Measurements from ENCODE around the gene SMPD2. TPM values are rescaled to one million over a fixed set of nuclear protein-coding genes. Genes with fewer than 3 reads are reported as not detected.

Gene SMPD2
- total and polyA plus RNA-seq, 4 donors: 4.9 to 16.4 (median 8.3) TPM

DNA sequence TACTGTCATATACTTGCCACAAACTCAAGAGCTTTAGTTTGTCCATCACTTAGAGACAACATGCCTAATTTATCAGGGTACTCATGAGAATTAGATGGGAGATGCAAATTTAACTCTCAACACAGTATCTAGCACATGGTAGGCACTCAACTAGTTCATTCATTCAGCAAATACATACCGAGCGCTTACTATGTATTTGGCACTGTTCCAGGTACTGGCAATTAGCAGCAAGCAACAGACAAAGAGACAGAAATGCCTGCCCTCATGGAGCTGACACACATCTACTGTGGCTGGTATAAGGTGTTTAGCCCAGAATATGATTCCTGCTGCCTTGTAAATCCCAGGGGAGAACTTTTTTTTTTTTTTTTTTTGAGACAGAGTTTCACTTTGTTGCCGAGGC, 10.3 kb downstream of the SMPD2 start:
- Histone ChIP-seq H3K4me3 (ENCODE audit: low read depth, low read length) (no peak overlapping the region), H3K27ac (ENCODE audit: low read depth, low read length) (no peak overlapping the region), H3K27me3 (ENCODE audit: control insufficient read depth, insufficient read depth, low read length) (no peaks in the 10 kb centered on the region), H3K36me3 (ENCODE audit: control insufficient read depth, insufficient read depth, low read length) (peaks cover 71% of the 10 kb centered on the region), H3K9me3 (ENCODE audit: control insufficient read depth, insufficient read depth, low read length) (no peaks in the 10 kb centered on the region), H3K4me1 (ENCODE audit: control insufficient read depth, insufficient read depth, low read length) (peaks cover 25% of the 10 kb centered on the region)
- no peak for DNase-seq (ENCODE audit: low read depth in 4 of 6, low spot score in 6 of 6)
- whole genome bisulfite sequencing (ENCODE audit: insufficient coverage): 100% methylated on average over 1 of the region's 3 CpGs

DNA sequence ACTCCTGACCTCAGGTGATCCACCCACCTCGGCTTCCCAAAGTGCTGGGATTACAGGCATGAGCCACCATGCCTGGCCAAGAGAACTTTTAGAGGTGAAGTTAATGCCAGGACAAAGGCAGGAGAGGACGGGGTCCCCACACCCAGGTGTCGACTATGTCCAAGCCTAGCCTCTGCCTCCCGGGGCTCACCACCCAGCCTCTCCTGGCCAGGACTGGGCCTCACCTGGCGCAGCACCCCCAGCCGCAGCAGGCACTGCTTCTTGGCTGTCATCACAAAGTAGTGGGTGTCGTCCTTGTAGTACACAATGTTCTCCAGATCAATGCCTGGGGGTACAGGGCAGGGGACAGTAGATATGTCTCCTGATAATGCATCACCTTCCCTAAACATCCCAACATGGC, 10.9 kb downstream of the SMPD2 start:
- no peaks in the 10 kb centered on the region for H3K27me3 ChIP-seq (ENCODE audit: control insufficient read depth, insufficient read depth, low read length)
- H3K9me3 ChIP-seq (ENCODE audit: control insufficient read depth, insufficient read depth, low read length): no peaks in the 10 kb centered on the region
- no peak for DNase-seq (ENCODE audit: low read depth in 4 of 6, low spot score in 6 of 6)
- H3K27ac ChIP-seq (ENCODE audit: low read depth, low read length): no peak overlapping the region
- peaks cover 65% of the 10 kb centered on the region for H3K36me3 ChIP-seq (ENCODE audit: control insufficient read depth, insufficient read depth, low read length)
- 97% methylated on average over 7 of the region's 7 CpGs for WGBS (ENCODE audit: insufficient coverage)
- H3K4me3 ChIP-seq (ENCODE audit: low read depth, low read length): no peak overlapping the region
- H3K4me1 ChIP-seq (ENCODE audit: control insufficient read depth, insufficient read depth, low read length): peaks cover 31% of the 10 kb centered on the region

DNA sequence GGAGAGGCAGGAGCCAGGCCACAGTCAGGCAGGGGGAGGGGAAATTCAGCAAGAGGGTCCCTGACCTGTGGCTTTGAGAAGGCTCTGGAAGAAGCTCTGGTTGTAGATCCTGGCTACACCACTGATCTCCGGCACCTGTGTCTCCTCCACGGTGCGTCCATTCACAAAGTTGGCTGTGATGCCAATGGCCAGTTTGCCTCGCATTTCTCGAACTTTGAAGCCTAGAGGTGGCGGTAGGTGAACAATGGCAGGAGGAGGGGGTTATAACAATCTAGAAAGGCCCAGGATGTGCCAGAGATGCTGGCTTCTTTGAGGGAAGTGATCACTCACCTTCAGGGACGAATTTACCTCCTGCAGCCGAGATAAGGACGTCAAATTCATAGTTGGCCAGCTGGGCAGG, 11.7 kb downstream of the SMPD2 start:
- no peak overlapping the region for H3K27ac ChIP-seq (ENCODE audit: low read depth, low read length)
- no peak for DNase-seq (ENCODE audit: low read depth in 4 of 6, low spot score in 6 of 6)
- H3K36me3 ChIP-seq (ENCODE audit: control insufficient read depth, insufficient read depth, low read length): peaks cover 58% of the 10 kb centered on the region
- H3K9me3 ChIP-seq (ENCODE audit: control insufficient read depth, insufficient read depth, low read length): no peaks in the 10 kb centered on the region
- H3K4me1 ChIP-seq (ENCODE audit: control insufficient read depth, insufficient read depth, low read length): peaks cover 38% of the 10 kb centered on the region
- no peak overlapping the region for H3K4me3 ChIP-seq (ENCODE audit: low read depth, low read length)
- H3K27me3 ChIP-seq (ENCODE audit: control insufficient read depth, insufficient read depth, low read length): no peaks in the 10 kb centered on the region
- 91% methylated on average over 9 of the region's 9 CpGs for WGBS (ENCODE audit: insufficient coverage)

DNA sequence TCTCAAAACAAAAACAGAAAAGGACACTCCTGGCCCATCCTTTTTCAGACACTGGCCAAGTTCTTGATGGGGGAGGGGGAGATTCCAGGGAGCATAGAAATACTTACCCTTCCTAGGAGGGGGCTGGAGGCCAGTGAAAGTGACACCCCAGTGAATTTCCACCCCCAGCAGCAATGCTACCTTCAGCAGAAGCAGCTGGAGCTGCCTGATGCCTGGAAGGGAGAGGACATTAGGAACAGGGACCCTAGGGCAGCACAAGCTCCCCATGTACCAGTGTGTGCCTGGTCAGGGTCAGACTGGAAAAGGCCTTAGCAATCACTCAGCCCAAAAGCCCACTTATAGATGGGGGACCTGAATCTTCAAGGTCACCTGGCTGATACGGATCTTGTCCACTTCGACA, 12.6 kb downstream of the SMPD2 start:
- no peak overlapping the region for H3K4me3 ChIP-seq (ENCODE audit: low read depth, low read length)
- no peak overlapping the region for H3K27ac ChIP-seq (ENCODE audit: low read depth, low read length)
- peaks cover 49% of the 10 kb centered on the region for H3K36me3 ChIP-seq (ENCODE audit: control insufficient read depth, insufficient read depth, low read length)
- no peak for DNase-seq (ENCODE audit: low read depth in 4 of 6, low spot score in 6 of 6)
- WGBS (ENCODE audit: insufficient coverage): 93% methylated on average over 2 of the region's 2 CpGs
- peaks cover 43% of the 10 kb centered on the region for H3K4me1 ChIP-seq (ENCODE audit: control insufficient read depth, insufficient read depth, low read length)
- no peaks in the 10 kb centered on the region for H3K27me3 ChIP-seq (ENCODE audit: control insufficient read depth, insufficient read depth, low read length)
- H3K9me3 ChIP-seq (ENCODE audit: control insufficient read depth, insufficient read depth, low read length): no peaks in the 10 kb centered on the region

DNA sequence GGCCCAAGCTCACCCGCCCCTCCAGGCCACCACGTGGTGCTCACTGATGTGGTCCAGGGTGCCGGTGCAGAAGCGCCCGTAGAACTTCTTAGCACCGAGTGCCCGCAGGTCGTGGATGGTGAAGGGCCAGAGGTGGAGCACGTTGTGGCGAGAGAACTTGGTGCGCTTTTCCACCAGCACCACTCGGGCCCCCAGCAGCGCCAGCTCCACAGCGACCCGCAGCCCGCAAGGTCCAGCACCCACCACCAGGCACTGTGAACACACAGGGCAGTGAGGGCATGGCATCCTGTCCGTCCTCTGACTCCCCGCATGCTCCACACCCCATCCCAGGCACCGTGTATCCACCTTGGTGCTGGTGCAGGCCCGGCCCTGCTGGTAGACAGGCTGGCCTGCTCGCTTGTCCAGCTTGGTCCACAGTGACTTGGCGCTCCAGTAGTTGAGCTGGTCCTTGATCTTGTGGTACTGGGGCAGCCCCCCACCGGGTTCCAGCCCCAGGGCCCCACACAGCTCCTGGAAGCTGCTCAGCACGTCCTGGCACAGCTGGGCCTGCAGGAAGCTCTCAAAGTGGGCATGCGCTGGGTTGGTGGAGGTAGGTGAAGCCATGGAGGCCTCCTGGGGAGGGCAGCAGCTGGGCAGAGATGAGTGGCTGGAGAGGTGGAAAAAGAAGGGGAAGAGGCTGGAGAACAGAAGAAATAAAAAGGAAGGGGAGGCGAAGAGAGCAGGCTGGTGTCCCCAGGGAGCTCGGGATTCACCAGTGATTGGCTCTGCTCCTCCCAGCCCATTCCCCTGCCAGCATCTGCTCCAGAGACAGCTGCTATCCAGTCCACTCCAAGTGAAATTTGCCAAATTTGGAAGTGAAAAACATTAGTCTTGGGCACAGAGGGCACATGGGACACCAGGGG, 13.3 kb downstream of the SMPD2 start:
- Histone ChIP-seq H3K4me3 (ENCODE audit: low read depth, low read length) (peak overlapping the region; percentile 81), H3K27me3 (ENCODE audit: control insufficient read depth, insufficient read depth, low read length) (no peaks in the 10 kb centered on the region), H3K9me3 (ENCODE audit: control insufficient read depth, insufficient read depth, low read length) (no peaks in the 10 kb centered on the region), H3K36me3 (ENCODE audit: control insufficient read depth, insufficient read depth, low read length) (peaks cover 43% of the 10 kb centered on the region), H3K27ac (ENCODE audit: low read depth, low read length) (peak overlapping the region; percentile 40), H3K4me1 (ENCODE audit: control insufficient read depth, insufficient read depth, low read length) (peaks cover 43% of the 10 kb centered on the region)
- 90% methylated on average over 26 of the region's 27 CpGs for WGBS (ENCODE audit: insufficient coverage)
- DNase-seq (ENCODE audit: low read depth in 4 of 6, low spot score in 6 of 6): peak in 2 of 6 donors; percentile 40 to 68

DNA sequence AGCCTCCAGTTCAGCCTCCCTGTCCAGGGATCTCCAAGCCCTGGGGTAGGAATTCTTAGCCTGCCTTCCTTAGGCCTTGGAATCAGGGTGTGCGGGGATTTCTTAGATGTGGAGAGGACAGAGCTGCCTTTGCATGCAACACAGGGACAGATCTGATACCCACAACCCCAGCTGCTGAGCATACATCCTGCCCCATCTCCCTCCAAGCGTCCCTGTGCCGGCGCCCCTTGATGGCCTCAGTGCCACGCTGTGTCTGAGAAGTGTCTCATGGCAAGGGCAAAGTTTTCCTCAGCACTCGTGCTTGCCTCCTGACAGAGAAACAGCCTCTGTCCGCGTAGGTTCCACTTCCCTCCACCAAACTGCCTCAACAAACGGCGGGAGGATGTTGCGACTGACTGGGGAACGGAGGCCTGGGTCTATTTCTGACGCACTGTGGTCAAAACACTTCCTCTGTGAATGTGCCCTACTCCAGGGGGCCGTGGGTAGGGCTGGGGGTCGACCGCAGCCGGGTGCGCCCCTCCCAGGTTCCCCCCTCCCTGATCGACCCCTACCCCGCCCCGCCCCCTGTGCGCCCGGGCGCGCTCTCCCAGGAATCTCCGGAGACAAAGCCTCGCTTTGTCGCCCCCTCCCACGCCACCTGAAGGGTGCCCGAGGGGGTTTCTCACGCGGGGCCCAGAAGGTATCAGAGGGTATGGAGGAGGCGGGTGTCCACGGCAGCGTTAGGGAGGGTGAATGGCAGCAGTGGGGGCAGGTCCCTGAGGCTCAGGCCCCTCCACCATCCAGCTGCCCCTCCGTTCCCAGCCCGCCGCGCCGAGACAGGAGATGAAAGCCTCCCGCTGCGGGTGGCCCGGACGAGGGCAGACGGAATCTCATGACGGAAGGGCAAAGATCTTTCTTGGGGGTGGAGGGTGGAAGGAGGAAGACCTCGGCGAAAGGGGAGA, 14.2 kb downstream of the SMPD2 start:
- Histone ChIP-seq H3K4me3 (ENCODE audit: low read depth, low read length) (peak overlapping the region; percentile 81), H3K27me3 (ENCODE audit: control insufficient read depth, insufficient read depth, low read length) (no peaks in the 10 kb centered on the region)
- WGBS (ENCODE audit: insufficient coverage): 5% methylated on average over 38 of the region's 48 CpGs

DNA sequence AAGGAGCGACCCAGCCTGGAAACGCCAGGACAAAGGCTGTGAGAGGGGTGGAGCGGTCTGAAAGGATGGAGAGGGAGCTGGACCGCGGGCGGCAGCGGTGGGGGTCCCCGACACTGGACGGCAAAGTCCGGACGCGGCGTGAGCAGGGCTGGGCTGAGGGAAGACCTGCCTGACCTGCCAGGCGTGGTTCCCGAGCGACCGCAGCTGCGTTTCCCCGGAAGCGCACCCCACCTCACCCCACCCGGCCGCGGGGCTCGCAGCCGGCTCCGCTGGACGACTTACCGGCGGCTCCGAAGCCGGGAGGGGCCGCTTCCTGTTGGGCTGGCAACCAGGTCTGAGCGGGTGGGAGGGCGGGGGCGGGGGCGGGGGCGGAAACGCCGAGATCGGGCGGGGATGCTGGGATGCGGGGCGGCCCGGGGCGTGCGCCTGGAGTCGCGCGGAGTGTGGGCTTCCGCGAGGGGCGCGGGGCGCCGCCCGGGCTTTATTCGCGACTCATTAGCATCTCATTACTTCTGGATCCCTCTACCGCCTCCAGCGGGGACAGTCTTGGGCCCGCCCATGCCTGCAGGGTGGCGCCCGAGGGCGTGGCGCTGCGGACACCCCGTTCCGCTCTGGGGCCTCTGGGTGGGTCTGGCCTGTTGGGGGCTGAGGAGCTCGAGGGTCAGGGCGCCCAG, 15.1 kb downstream of the SMPD2 start, which contains the start of gene MICAL1:
TSS of gene MICAL1 (minus strand) at position 336 of the 674 bp plus-strand sequence. CDS start 1,576 bp downstream, outside the sequence.
- Histone ChIP-seq H3K36me3 (ENCODE audit: control insufficient read depth, insufficient read depth, low read length) (peaks cover 27% of the 10 kb centered on the region), H3K4me1 (ENCODE audit: control insufficient read depth, insufficient read depth, low read length) (peaks cover 43% of the 10 kb centered on the region), H3K27ac (ENCODE audit: low read depth, low read length) (peak within 1 kb of the TSS; percentile 80), H3K9me3 (ENCODE audit: control insufficient read depth, insufficient read depth, low read length) (no peaks in the 10 kb centered on the region), H3K27me3 (ENCODE audit: control insufficient read depth, insufficient read depth, low read length) (no peaks in the 10 kb centered on the region), H3K4me3 (ENCODE audit: low read depth, low read length) (peak within 1 kb of the TSS; percentile 81)
- peak in 2 of 6 donors; percentile 87 for DNase-seq (ENCODE audit: low read depth in 4 of 6, low spot score in 6 of 6)
- 0% methylated on average over 61 of the region's 70 CpGs for WGBS (ENCODE audit: insufficient coverage)

More for the DNA sequence above, 14.2 kb downstream of the SMPD2 start:
- Histone ChIP-seq H3K4me1 (ENCODE audit: control insufficient read depth, insufficient read depth, low read length) (peaks cover 43% of the 10 kb centered on the region), H3K36me3 (ENCODE audit: control insufficient read depth, insufficient read depth, low read length) (peaks cover 34% of the 10 kb centered on the region), H3K27ac (ENCODE audit: low read depth, low read length) (peak overlapping the region; percentile 80), H3K9me3 (ENCODE audit: control insufficient read depth, insufficient read depth, low read length) (no peaks in the 10 kb centered on the region)
- peak in 2 of 6 donors; percentile 64 to 68 for DNase-seq (ENCODE audit: low read depth in 4 of 6, low spot score in 6 of 6)

DNA sequence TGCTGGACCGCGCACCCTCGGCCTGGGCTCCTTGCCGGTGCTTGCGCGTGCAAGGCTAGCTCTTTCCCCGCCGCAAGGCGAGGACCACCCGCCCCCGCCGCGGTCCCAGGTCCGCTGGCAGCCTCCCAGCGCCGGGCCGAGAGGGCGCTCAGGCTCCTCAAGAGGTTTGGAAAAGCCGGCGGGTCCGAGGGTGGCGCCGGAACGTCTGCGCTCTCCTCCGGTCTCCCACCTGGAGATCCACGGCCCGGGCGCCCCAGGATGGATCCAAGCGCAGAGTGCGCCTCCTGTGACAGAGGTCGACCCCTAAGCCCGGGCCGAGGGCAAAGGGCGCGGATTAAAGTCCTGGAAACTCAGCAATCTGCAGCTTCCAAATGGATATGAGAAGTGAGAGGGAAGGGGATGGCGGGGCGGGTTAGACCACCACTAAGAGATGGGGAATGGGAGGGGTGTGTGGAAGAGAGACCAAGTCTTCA, 15.6 kb downstream of the SMPD2 start:
- Histone ChIP-seq H3K4me3 (ENCODE audit: low read depth, low read length) (peak overlapping the region; percentile 81), H3K36me3 (ENCODE audit: control insufficient read depth, insufficient read depth, low read length) (peaks cover 27% of the 10 kb centered on the region), H3K9me3 (ENCODE audit: control insufficient read depth, insufficient read depth, low read length) (no peaks in the 10 kb centered on the region), H3K27ac (ENCODE audit: low read depth, low read length) (no peak overlapping the region), H3K4me1 (ENCODE audit: control insufficient read depth, insufficient read depth, low read length) (peaks cover 43% of the 10 kb centered on the region), H3K27me3 (ENCODE audit: control insufficient read depth, insufficient read depth, low read length) (no peaks in the 10 kb centered on the region)
- WGBS (ENCODE audit: insufficient coverage): 5% methylated on average over 38 of the region's 38 CpGs
- DNase-seq (ENCODE audit: low read depth in 4 of 6, low spot score in 6 of 6): no peak

Data from spinal cord (tissue), 10 donors.